Lung (tissue), 12 donors: ENCODE data around the gene CASS4. TPM values are rescaled to one million over a fixed set of nuclear protein-coding genes. Genes with fewer than 3 reads are reported as not detected.
A peak's percentile ranks its signal among the peaks of the same experiment; 100 is the strongest.
"Not testable (repeated sequence)": the region's sequence is repeated elsewhere in the genome, so short reads cannot be mapped to it uniquely, and the experiment has no call there.

Experiments
- ATAC-seq: fragments of 200-7000 bp; cut with Tn5 transposase; one replicate; pipeline ENCODE4 v1.9.1; 2020; ENCODE audit warnings: moderate number of reproducible peaks; ENCODE audit not compliant: insufficient read depth, low FRiP score
- DNase-seq, 3 donors: peaks; one replicate each; pipeline ENCODE4 v3.0.0-alpha.2; 2013 to 2017
- H3K27ac ChIP-seq, 2 donors: one replicate each; pipeline ENCODE4 v1.5.1; 2013; ENCODE audit warnings: mild to moderate bottlenecking in 2 of 2, moderate library complexity in 2 of 2, control low read depth in 1 of 2, inconsistent platforms in 1 of 2, low read depth in 1 of 2, low read length in 1 of 2
- H3K27me3 ChIP-seq, 3 donors: one replicate each; pipeline ENCODE4 v1.5.1; 2013; ENCODE audit warnings: low read length in 2 of 3; ENCODE audit not compliant: control insufficient read depth in 3 of 3, insufficient read depth in 3 of 3
- H3K36me3 ChIP-seq, 4 donors: one replicate each; pipeline ENCODE4 v1.5.1; 2013; ENCODE audit warnings: low read length in 4 of 4, mild to moderate bottlenecking in 1 of 4, moderate library complexity in 1 of 4; ENCODE audit not compliant: control insufficient read depth in 4 of 4, insufficient read depth in 4 of 4
- H3K4me1 ChIP-seq, 5 donors: one replicate each; pipeline ENCODE4 v1.5.1; 2013; ENCODE audit warnings: low read length in 5 of 5, mild to moderate bottlenecking in 2 of 5, moderate library complexity in 1 of 5; ENCODE audit not compliant: control insufficient read depth in 5 of 5, insufficient read depth in 5 of 5
- H3K4me3 ChIP-seq: one replicate; pipeline ENCODE4 v1.5.1; 2013; ENCODE audit warnings: mild to moderate bottlenecking, control low read depth, moderate library complexity
- H3K9ac ChIP-seq, 2 donors: one replicate each; pipeline ENCODE4 v1.5.1; 2013; ENCODE audit warnings: low read length in 2 of 2, control low read depth in 1 of 2; ENCODE audit not compliant: insufficient read depth in 1 of 2
- H3K9me3 ChIP-seq, 4 donors: one replicate each; pipeline ENCODE4 v1.5.1; 2013; ENCODE audit warnings: low read length in 3 of 4, mild to moderate bottlenecking in 1 of 4, moderate library complexity in 1 of 4; ENCODE audit not compliant: control insufficient read depth in 4 of 4, insufficient read depth in 3 of 4
- WGBS, 2 donors: extraction: QIAGEN DNeasy Blood & Tissue Kit; methylation state at CpG; one replicate each; pipeline ENCODE4 v1.1.7; 2013; 5-methylcytosine and 5-hydroxymethylcytosine counted together
- polyA plus RNA-seq, 2 donors: library from polyadenylated mRNA; stranded (reverse); fragments of 200-250 nt; gene quantifications; one replicate each; pipeline ENCODE4 v1.2.1, GENCODE V29; 2013
- total RNA-seq, 2 donors: library from RNA; depleted of rRNA in 1 of 2; stranded (reverse); fragments of >200 nt in 1 of 2; gene quantifications; one replicate each; pipeline ENCODE4 v1.2.1, GENCODE V29; 2014 to 2021
- TF ChIP-seq, protein P1 (sequence below): IDR thresholded peaks from 2 replicates; pipeline ENCODE4 v1.5.1; 2012; ENCODE audit warnings: mild to moderate bottlenecking; ENCODE audit errors: control extremely low read depth, extremely low read depth
- donor health status: control.
- donor health status: control.
- donor health status: Bipolar disorder and iron deficiency.
- donor health status: healthy.
- donor health status: DM: yes; HTN: yes; CAD: no.

Gene CASS4
- total and polyA plus RNA-seq, 4 donors = 4.5 to 30.7 (median 14.8) TPM

DNA sequence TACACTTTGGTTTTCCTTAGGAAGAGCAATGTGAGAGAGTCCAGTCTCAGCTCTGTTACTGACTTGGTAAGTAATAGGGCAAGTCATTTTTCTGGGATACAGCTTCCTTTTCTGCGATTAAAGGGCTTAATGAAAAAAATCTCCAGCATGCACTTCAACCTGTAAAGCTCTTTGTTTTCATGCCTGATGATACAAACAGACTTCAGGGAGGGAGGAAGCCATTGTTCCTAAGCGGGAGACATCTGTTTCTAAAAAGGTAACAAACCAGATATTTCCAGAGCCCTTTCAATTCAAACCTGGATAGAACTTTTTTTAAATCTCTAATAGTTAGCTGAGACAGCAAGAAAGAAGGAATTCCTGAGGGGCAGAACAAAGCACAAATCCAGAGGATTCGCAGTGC is 5.2 kb upstream of the CASS4 start:
- peaks cover 11 to 33% (median 22%) of the 10 kb centered on the region in 4 donors for H3K36me3 ChIP-seq
- DNase-seq (no peak), ATAC-seq (no peak)
- 91% methylated on average over 3 of the region's 3 CpGs for WGBS, 2 donors
- peak overlapping the region in 1 of 2 donors; percentile 33 for H3K27ac ChIP-seq
- H3K27me3 ChIP-seq = no peaks in the 10 kb centered on the region
- H3K9me3 ChIP-seq = no peaks in the 10 kb centered on the region
- H3K9ac ChIP-seq = no peak overlapping the region
- no peak overlapping the region for H3K4me3 ChIP-seq
- TF ChIP-seq, protein P1, sequence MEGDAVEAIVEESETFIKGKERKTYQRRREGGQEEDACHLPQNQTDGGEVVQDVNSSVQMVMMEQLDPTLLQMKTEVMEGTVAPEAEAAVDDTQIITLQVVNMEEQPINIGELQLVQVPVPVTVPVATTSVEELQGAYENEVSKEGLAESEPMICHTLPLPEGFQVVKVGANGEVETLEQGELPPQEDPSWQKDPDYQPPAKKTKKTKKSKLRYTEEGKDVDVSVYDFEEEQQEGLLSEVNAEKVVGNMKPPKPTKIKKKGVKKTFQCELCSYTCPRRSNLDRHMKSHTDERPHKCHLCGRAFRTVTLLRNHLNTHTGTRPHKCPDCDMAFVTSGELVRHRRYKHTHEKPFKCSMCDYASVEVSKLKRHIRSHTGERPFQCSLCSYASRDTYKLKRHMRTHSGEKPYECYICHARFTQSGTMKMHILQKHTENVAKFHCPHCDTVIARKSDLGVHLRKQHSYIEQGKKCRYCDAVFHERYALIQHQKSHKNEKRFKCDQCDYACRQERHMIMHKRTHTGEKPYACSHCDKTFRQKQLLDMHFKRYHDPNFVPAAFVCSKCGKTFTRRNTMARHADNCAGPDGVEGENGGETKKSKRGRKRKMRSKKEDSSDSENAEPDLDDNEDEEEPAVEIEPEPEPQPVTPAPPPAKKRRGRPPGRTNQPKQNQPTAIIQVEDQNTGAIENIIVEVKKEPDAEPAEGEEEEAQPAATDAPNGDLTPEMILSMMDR = no peak
- H3K4me1 ChIP-seq = peaks cover 0 to 29% (median 17%) of the 10 kb centered on the region in 5 donors

DNA sequence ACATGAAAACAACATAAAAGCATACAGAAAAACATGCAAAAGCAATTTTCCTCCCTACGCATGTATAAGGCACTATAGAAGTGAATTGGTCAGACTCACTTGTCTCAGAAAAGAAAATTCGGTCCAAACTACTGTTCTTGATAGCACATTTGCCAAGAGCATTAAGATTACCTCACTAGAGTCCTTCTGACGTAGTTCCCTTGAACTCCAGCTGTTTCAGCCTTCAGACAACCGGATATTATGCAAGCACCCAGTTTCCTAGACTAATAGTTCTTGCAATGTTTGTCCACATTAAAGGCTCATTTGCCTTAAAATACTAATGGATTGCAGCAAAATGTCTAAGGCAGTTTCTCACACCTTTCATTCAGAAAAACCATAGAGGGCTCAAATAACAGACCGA is 2.5 kb upstream of the CASS4 start:
- H3K9me3 ChIP-seq = no peaks in the 10 kb centered on the region
- DNase-seq = peak; percentile 69 to 94 (median 94)
- H3K4me1 ChIP-seq = peaks cover 0 to 47% (median 17%) of the 10 kb centered on the region in 5 donors
- TF ChIP-seq, protein P1 = no peak
- H3K4me3 ChIP-seq = no peak overlapping the region
- ATAC-seq = no peak
- H3K9ac ChIP-seq = peak overlapping the region in 1 of 2 donors; percentile 6
- peaks cover 2 to 20% (median 17%) of the 10 kb centered on the region in 4 donors for H3K36me3 ChIP-seq
- H3K27ac ChIP-seq = no peak overlapping the region
- H3K27me3 ChIP-seq = no peaks in the 10 kb centered on the region
- WGBS, 2 donors = 42 to 70% methylated on average over 5 of the region's 5 CpGs

- Histone ChIP-seq H3K9ac (peak overlapping the region in 1 of 2 donors; percentile 6), H3K36me3 (peaks cover 2 to 20% (median 16%) of the 10 kb centered on the region in 4 donors), H3K9me3 (no peaks in the 10 kb centered on the region), H3K27me3 (no peaks in the 10 kb centered on the region), H3K27ac (no peak overlapping the region), H3K4me3 (no peak overlapping the region), H3K4me1 (peaks cover 0 to 47% (median 17%) of the 10 kb centered on the region in 5 donors)
- 79 to 80% methylated on average over 1 of the region's 1 CpG for WGBS, 2 donors
- no peak for ATAC-seq
- DNase-seq = peak; percentile 48 to 81 (median 80)
- TF ChIP-seq, protein P1 = no peak
These were observed 2.1 kb upstream of the CASS4 start for GRCh38 chr20:56409956-56410355.

DNA sequence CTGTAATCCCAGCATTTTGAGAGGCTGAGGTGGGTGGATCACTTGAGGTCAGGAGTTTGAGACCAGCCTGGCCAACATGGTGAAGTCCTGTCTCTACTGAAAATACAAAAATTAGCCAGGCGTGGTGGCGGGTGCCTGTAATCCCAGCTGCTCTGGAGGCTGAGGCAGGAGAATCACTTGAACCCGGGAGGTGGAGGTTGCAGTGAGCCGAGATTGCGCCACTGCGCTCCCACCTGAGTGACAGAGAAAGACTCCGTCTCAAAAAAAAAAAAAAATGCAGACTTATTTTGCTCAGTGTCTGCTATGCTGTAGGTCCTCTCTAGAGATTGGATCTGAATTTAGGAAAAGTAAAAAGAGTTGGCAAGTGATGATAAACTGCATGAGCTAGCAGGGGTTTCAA is 773 bp upstream of the CASS4 start:
- WGBS, 2 donors = 83 to 89% methylated on average over 7 of the region's 7 CpGs
- not testable (repeated sequence) for H3K9me3 ChIP-seq, H3K4me3 ChIP-seq, DNase-seq, H3K27me3 ChIP-seq, ATAC-seq
- Histone ChIP-seq H3K27ac (peak overlapping the region; percentile 51 to 93), H3K4me1 (peaks cover 0 to 55% (median 17%) of the 10 kb centered on the region in 5 donors), H3K9ac (peak overlapping the region in 1 of 2 donors; percentile 92), H3K36me3 (peaks cover 2 to 16% (median 12%) of the 10 kb centered on the region in 4 donors)
